Measurements from ENCODE around the gene PSD2.

GRCh38 chr5:139863855-139864558, 68.4 kb downstream of the PSD2 start:
- TF ChIP-seq CTCF (IDR thresholded peaks at IDR 0.05; ENCODE audit: insufficient read depth, low read length) (no peak), GABPA (IDR thresholded peaks at IDR 0.05; ENCODE audit: low read depth) (no peak), POLR2AphosphoS5 (IDR thresholded peaks at IDR 0.05; ENCODE audit: low read depth) (no peak), SPI1 (IDR thresholded peaks at IDR 0.05; ENCODE audit: borderline replicate concordance, low read depth) (no peak), REST (IDR thresholded peaks at IDR 0.05; ENCODE audit: insufficient replicate concordance, low read depth) (no peak)

Measured in HL-60 (cell line).